Measurements from ENCODE around the gene ATXN7L3.
"Not testable (repeated sequence)": the region's sequence is repeated elsewhere in the genome, so short reads cannot be mapped to it uniquely, and the experiment has no call there.

ATXN7L3 gene

DNA sequence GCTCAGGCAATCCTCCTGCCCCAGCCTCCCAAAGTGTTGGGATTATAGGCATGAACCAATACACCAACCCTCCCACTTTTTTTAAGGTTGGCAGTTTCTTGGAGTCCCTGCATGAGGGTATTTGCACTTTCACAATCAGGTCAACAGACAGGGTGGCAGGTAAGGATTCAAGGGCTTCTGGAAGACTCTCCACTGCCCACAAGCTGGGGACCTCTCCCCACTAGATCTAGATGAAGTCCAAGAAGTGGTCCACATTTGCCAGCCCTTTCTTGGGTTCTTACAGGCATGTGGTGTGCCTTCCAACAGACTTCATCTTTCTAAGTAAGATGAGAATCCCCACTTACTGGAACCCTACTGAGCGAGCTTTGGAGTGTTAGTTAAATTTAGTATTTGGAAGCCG, 25.3 kb downstream of the ATXN7L3 start:
- no peak for DNase-seq (ENCODE audit: low spot score)

DNA sequence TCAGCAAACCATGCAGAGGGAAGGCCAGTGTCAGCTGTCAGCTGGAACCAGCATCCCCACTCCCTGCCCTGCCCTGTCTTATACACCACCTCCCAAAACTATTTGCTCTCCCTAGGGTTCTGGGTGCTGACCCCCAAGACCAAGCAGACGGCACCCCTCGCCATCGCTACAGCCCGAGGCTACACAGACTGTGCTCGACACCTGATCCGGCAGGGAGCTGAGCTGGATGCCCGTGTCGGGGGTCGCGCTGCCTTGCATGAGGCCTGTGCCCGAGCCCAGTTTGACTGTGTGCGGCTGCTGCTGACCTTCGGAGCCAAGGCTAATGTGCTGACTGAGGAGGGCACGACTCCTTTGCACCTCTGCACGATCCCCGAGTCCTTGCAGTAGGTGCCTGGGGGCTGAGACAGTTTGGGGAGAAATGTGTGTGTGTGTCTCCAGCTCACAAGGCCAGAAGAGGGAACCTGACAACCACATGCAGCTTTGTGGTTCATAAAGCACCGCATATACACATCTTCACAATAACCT, 27.7 kb downstream of the ATXN7L3 start:
- DNase-seq (ENCODE audit: low spot score): no peak

DNA sequence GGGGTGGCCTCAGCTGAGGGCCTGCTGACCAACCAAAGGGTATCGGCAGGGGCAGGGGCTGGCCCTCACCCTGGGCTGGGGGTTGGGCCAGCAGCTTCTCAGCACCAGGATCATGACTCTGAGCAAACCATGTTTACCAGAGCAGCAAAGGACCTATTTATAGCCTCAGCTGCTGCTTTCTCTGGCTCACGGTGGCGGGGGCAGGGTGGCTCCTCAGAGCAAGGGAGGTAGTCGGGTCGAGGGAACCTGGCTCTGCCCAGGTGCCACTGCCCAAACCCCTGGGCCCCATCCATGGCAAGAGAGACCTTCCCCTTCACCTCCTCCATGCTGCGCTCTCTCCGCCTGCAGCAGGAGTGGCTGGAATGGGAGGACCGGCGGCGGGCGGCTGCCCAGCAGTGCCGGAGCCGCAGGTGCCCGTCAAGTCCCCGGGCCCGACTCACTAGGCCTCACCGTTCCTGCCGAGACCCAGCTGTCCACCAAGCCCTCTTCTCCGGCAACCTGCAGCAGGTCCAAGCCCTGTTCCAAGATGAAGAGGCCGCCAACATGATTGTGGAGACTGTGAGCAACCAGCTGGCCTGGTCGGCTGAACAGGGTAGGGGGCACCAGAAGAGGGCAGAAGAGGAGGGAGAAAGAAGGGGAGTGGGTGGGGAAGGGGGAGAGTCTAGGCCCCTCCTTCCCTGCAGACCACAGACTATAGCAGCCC, 29.0 kb downstream of the ATXN7L3 start, which contains the start of gene ASB16:
TSS of gene ASB16 (plus strand) at position 206 of the 703 bp plus-strand sequence. CDS start at position 292, 86 bp downstream.
- no peak for DNase-seq (ENCODE audit: low spot score)

DNA sequence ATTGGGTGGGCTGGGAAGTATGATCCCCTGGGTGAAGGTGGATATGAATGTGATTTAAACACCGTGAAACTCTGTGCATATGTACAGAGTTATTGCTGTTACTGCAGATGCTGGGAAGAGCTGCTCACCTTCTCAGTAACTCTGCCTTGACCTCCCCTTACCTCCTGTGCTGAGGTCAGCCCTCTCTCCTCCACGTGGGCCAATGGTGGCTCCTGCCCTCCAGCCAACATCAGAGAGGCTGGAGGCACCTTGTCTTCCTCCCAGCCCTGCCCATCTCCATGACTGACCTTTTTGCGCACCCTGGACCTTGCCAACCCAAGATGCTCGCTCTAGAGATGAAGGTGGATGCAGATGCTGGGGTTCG, 29.6 kb downstream of the ATXN7L3 start:
- no peak for DNase-seq (ENCODE audit: low spot score)

DNA sequence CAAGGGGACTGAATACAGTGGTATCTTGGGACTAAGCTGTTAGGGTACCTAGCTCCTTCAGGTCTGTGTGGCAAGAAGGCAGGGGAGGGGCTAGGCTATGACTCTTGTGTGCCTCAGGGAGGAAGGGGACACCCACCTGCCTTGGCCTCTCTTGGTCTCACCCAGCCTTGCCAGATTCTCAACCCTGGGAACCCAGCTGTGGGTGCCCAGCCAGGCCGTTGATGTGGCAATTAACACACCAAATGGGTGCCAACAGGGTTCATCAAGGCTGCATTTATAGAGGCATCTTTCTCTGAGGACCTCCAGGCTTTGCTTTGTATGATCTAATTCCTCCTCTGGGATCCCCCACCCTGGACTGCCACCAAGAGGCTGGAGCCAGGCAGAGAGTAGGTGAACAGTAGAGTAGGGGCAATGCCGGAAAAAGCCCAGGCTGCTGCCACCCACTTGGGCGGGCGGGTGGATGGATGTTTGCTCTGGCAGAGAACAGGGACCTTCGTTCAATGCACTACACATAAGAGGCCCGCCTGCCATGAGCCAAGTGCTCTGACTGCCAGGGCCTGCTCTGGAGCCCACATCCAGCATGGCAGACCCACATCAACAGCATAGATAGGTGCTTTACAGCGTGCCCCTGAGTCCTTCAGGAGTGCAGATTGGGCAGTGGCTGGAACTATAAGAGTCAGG, 32.4 kb downstream of the ATXN7L3 start:
- DNase-seq (ENCODE audit: low spot score): no peak

DNA sequence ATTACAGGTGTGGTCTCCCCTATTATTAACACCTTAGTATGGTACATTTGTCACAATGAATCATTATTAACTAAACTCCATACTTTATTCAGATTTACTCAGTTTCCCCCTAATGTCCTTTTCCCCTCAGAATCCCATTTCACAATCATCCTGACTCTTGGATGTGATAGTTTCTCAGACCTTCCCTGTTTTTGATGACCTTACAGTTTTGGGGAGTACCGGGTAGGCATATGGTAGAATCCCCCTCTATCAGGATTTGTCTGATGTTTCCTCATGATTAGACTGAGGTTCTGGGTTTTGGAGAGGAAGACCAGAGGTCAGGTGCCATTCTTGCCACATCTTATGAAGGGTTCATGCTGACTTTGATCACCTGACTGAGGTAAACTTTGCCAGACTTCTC, 35.2 kb downstream of the ATXN7L3 start:
- DNase-seq (ENCODE audit: low spot score): no peak

DNA sequence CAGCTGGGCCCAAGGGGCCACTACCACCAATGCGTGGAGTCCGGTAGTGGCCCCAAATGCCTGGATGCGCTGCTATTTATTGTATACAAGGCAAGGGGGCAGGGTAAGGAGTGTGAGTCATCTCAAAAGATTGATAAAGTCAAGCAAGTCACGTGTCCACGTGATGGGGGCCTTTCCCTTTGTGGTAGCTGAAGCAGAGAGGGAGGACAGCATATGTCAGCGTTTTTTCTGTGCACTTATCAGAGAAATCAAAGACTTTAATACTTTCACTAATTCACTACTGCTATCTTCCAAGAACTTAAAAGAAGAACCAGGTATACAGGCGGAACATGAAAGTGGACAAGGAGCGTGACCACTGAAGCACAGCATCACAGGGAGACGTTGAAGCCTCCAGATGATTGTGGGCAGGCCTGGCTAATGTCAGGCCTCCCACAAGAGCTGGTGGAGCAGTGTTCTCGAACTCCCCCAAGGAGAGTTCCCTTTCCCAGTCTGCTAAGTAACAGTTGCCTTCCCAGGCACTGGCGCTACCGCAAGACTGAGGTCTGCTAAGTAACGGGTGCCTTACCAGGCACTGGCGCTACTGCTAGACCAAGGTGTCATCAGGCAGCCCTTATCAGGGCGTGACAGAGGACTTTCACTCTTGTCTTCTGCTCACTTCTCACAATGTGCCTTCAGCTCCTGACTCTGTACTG, 40.0 kb downstream of the ATXN7L3 start:
- DNase-seq (ENCODE audit: low spot score): no peak

DNA sequence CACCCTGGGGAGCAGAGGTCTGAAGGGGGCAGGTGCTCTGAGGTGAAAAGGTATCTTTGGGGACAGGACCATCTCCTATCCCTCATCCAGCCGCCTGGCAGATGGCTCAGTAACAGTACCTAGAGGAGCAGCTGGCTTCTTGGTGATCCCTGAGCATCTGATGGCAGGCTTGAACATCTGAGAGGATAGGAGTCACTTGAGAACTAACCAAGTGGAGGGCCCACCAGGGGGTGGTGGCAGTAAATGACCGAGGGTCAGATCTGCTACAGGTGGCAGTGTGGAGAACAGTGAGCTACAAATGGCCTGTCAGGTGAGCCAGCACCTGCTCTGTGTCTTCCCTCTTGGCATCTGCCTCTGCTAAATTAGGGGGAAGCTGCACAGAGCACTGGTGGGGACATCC, 44.2 kb downstream of the ATXN7L3 start:
- no peak for DNase-seq (ENCODE audit: low spot score)

DNA sequence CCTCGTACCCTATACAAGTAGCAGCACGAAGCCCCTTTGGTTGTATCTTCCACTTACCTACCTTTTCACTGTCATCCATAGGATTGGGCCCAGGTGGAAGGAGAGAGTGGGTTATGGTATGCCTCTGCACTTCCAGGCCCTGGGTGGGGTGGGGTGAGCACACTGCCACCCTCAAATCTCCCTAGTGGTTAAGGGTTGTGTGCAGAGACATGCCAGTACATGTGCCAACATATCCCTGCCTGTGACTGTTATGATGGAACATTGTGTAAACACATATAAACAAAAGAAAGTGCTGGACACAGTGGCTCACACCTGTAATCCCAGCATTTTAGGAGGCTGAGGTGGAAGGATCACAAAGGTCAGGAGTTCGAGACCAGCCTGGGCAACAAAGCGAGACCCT, 46.8 kb downstream of the ATXN7L3 start:
- DNase-seq (ENCODE audit: low spot score): no peak

DNA sequence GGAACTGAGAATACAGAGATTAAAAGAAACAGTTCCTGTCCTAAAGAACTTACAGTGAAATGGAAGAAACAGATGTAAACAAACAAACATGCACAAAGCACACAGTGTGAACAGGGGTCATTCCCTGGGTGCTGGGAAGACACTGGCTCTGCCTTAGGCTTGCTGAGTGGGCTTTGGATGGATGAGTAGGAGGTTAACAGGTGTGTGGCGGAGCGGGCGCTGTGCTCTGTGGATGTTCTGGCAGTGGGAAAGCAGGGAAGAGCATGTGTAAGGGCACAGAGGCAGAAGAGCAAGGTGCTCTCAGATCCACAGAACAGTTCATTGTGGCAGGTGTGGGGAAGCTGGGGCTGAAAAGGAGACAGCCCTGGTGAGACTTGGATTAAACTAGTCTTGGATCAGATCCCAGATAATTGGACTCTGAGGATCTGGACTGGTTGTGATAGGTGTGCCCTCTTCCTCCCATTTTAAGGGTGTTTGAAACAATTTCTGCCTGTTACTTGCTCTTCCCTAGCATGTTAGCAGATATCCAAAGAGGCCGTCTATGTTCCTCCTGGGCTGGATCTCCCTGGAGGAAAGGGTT, 49.8 kb downstream of the ATXN7L3 start:
- no peak for DNase-seq (ENCODE audit: low spot score)

DNA sequence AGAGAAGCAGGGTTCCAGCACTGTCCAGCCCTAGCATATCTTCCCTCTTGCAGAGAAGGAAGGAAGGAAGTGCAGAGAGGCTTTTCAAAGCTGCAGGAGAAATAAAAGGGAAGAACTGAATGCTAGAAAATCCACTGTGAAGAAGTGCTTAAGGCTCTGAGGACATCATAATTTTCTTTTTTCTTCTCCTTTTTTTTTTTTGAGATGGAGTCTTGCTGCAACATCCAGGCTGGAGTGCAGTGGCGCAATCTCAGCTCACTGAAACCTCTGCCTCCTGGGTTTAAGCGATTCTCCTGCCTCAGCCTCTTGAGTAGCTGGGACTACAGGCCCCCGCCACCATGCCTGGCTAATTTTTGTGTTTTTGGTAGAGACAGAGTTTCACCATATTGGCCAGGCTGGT, 50.6 kb downstream of the ATXN7L3 start:
- DNase-seq (ENCODE audit: low spot score): not testable (repeated sequence)

DNA sequence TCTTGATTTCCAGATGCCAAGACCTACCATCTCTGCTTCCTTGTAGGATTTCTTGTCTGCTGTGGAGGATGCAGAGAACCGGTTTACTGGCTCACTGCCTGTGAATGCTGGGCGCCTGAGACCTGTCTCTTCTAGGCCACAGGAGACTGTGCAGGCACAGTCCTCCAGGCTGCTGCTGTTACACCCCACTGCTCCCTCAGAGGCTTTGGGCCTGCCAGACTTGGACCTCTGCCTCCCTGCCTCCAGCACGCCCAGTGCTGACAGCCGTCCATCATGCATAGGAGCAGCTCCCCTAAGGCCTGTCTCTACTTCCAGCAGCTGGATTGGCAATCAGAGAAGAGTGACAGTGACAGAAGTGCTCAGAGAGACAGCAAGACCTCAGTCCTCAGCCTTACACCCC, 51.9 kb downstream of the ATXN7L3 start:
- DNase-seq (ENCODE audit: low spot score): no peak

DNA sequence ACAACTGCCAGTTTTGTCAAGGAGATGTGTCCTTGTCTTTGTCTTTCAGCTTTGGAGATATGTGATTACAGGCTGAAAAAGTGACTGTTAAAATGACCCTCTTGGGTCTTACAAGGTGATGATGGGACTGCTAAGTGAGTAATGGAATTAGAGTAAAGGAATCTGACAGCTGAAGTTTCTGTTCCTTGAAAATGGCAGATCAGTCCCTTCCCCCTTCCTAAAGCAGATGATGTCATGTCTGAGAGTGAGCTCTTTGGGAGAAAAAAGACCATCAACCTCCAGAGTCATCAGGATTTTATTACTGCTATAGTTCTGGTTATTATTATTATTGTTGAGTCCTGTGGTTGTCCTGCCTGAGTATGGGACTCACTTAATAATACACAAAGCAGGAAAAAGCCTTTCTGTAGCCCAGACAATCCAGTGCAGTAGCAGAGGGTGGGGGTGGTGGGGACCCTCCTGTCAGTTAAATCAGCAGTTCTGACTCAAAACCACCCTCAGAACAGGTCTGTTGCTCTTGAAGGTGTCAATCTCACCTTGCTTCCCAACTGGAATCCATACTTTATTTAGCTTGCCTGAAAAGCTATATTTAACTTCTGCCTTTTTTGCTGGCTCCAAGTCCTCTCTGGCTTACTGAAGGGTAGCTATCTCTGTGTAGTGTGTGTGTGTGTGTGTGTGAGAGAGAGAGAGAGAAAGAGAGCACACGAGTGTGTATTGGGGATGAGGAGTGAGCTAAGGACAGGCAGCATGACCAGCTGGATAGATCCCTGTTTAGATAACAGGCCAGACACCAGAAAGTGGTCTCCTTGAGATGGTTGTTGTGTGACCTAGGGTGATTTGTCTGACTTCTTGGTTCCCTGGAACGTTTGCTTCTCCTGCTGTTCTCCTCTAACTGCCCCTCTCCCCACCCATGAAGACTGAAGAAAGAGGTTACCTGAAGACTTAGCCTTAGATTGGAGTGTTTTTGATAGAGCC, 53.0 kb downstream of the ATXN7L3 start:
- no peak for DNase-seq (ENCODE audit: low spot score)

DNA sequence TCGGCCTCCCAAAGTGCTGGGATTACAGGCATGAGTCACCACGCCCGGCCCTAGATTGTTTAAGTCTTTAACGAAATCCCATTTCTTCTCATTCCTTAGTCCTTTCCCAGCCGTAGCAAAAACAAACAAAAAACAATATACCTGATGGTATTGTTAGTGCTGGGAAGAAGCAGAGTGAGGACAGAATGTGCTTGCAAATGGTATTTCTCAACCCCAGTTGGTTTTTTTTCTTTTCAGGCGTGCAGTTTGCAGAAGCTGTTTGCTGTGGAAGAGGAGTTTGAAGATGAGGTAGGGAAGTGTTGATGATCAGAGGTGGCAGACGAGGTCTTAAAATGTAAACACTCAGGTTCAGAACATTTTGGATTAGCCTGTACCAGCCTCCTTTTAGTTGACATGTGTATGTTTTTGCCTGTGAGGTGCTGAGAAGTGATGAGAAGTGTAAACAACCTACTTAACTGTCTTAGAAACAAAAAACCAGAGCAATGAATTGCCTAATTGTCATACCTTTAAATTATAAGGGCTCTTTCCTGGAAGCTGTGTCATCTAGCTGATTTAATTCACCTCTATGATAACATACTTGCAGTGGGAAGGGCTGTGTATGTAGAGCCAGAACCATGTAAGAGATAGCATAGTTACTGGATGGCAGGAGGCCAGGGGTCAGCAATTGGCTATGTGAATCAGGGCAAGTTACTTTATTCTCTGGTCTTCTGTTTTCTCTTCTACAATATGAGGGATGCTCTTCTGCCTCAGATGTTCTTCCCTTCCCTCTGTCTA, 54.5 kb downstream of the ATXN7L3 start:
- no peak for DNase-seq (ENCODE audit: low spot score)

DNA sequence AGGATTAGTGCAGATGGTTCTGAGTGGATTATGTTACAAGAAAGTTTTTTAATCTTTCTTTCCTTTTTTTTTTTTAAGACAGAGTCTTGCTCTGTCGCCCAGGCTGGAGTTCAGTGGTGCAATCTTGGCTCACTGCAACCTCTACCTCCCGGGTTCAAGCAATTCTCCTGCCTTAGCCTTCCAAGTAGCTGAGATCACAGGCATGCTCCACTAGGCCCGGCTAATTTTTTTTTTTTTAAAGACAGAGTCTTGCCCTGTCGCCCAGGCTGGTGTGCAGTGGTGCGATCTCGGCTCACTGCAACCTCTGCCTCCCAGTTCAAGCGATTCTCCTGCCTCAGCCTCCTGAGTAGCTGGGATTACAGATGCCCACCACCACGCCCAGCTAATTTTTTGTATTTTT, 55.8 kb downstream of the ATXN7L3 start:
- not testable (repeated sequence) for DNase-seq (ENCODE audit: low spot score)

Measured in Ammon's horn (tissue), 1 donor.